Measurements from ENCODE around the gene PDCD4.

- TF ChIP-seq CTCF (IDR thresholded peaks at IDR 0.05 in 4 of 5, conservative IDR thresholded peaks at IDR 0.05 in 1 of 5) = no peak
- TF ChIP-seq POLR2A (IDR thresholded peaks at IDR 0.05) = no peak
Observed at GRCh38 chr10:110946496-110946895, 74.8 kb downstream of the PDCD4 start.

Data from gastrocnemius medialis (tissue), 4 donors.